Measurements from ENCODE around the gene WNT9B.
"Not testable (repeated sequence)": the region's sequence is repeated elsewhere in the genome, so short reads cannot be mapped to it uniquely, and the experiment has no call there.

Gene WNT9B

GRCh38 chr17:46916623-46917022 is 65.2 kb downstream of the WNT9B start:
- DNase-seq, result no peak

GRCh38 chr17:46917041-46917440 is 65.7 kb downstream of the WNT9B start:
- DNase-seq, result no peak

- no peak for DNase-seq
These were observed 66.1 kb downstream of the WNT9B start for GRCh38 chr17:46917516-46917915.

- not testable (repeated sequence) for DNase-seq
These were observed 70.6 kb downstream of the WNT9B start for GRCh38 chr17:46921962-46922361.

GRCh38 chr17:46922487-46922803 is 71.1 kb downstream of the WNT9B start:
- DNase-seq, result no peak

- peak; percentile 86 for DNase-seq
These were observed 71.6 kb downstream of the WNT9B start, which contains the start of gene GOSR2 for GRCh38 chr17:46922804-46923635. TSS of gene GOSR2 (plus strand) at chr17:46923160. CDS start at chr17:46923193, 33 bp downstream.

- no peak for DNase-seq
These were observed 73.9 kb downstream of the WNT9B start for GRCh38 chr17:46925185-46925868.

GRCh38 chr17:46928467-46929261 is 77.3 kb downstream of the WNT9B start:
- DNase-seq, result no peak

- peak; percentile 56 for DNase-seq
These were observed 78.0 kb downstream of the WNT9B start for GRCh38 chr17:46929413-46929812.

- DNase-seq, result no peak
These were observed 78.7 kb downstream of the WNT9B start for GRCh38 chr17:46930051-46930450.

- DNase-seq, result no peak
These were observed 80.2 kb downstream of the WNT9B start for GRCh38 chr17:46931596-46931995.

GRCh38 chr17:46935658-46936266 is 84.4 kb downstream of the WNT9B start:
- no peak for DNase-seq
